ENCODE results near the gene GMEB1. TPM values are rescaled to one million over a fixed set of nuclear protein-coding genes. Genes with fewer than 3 reads are reported as not detected.
A peak's percentile ranks its signal among the peaks of the same experiment; 100 is the strongest.

Gene GMEB1
- polyA plus RNA-seq, 1 donor (not counting 4 experiments of a cell fraction or from before 2014, with no cell fraction given), result 6.0 TPM

DNA sequence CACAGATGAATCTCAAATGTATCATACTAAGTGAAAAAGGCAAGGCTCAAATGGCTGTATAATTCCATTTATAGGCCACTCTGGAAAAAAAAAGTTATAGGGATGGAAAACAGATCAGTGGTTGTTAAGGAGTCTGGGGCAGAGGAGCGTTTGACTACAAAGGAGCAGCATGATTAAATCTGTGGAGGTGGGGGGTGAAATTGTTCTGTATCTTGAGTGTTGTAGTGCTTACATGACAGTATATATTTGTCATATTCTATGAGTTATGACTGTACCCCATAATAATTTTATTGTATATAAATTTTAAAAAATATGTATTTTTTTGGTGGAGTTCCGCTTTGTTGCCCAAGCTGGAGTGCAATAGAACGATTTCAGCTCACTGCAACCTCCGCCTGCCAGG is 36.0 kb upstream of the GMEB1 start:
- dilution Hi-C loops (cut with MboI; ENCODE audit: extremely low pct_ligation_motif_present, low sequenced_read_pairs), result no loop called here
- Histone ChIP-seq H3K9me3 (ENCODE audit: control insufficient read depth, low read depth, low read length) (no peaks in the 10 kb centered on the region), H3K9me1 (ENCODE audit: control insufficient read depth, extremely low read depth, insufficient read depth, low read length) (no peaks in the 10 kb centered on the region), H3K36me3 (ENCODE audit: control insufficient read depth in 2 of 2, extremely low read depth in 1 of 2, insufficient read depth in 2 of 2, low read length in 2 of 2) (no peaks in the 10 kb centered on the region), H2AFZ (ENCODE audit: control insufficient read depth, low read length) (no peak overlapping the region), H3K9ac (ENCODE audit: control insufficient read depth, extremely low read depth, insufficient read depth, low read length) (no peak overlapping the region), H3K4me3 (ENCODE audit: control insufficient read depth in 2 of 3, extremely low read depth in 1 of 3, insufficient read depth in 2 of 3, low read depth in 1 of 3, low read length in 3 of 3) (no peak overlapping the region), H3K4me2 (ENCODE audit: control insufficient read depth, extremely low read depth, insufficient read depth, low read depth, low read length) (no peak overlapping the region), H3K27me3 (ENCODE audit: control insufficient read depth, extremely low read depth, insufficient read depth, low read length) (no peaks in the 10 kb centered on the region), H4K20me1 (ENCODE audit: control insufficient read depth, extremely low read depth, insufficient read depth, low read length) (no peaks in the 10 kb centered on the region), H3K27ac (ENCODE audit: control insufficient read depth, insufficient read depth, low read length) (no peak overlapping the region), H3K79me2 (ENCODE audit: control insufficient read depth, insufficient read depth, low read length) (no peaks in the 10 kb centered on the region), H3K4me1 (ENCODE audit: control insufficient read depth, extremely low read depth, insufficient read depth, low read length) (no peaks in the 10 kb centered on the region)
- no peak for FAIRE-seq
- TF ChIP-seq CTCF (optimal IDR thresholded peaks at IDR 0.05 in 1 of 3, IDR thresholded peaks at IDR 0.05 in 1 of 3, conservative IDR thresholded peaks at IDR 0.05 in 1 of 3; ENCODE audit: extremely low read depth in 1 of 3, insufficient read depth in 2 of 3, low read length in 3 of 3) (no peak), EZH2 (IDR thresholded peaks at IDR 0.05; ENCODE audit: low read length) (no peak)
- no peak for DNase-seq (ENCODE audit: low read depth, low spot score)

DNA sequence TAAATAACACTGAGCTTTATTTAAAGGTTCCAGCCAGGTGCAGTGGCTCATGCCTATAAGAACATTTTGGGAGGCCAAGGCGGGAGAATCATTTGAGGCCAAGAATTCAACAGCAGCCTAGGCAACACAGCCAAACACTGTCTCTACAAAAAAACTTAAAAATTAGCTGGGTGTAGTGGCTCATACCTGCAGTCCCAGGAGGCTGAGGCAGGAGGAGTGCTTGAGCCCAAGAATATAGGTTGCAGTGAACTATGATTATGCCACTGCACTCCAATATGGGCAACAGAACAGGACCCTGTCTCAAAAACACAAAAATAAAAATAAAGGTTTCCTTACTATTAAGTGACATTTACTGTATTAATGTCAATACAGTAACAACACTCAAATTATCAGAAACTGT is 27.8 kb upstream of the GMEB1 start:
- DNase-seq (ENCODE audit: low read depth, low spot score) (no peak), FAIRE-seq (no peak)
- no peak overlapping the region for H2AFZ ChIP-seq (ENCODE audit: control insufficient read depth, low read length)
- H3K79me2 ChIP-seq (ENCODE audit: control insufficient read depth, insufficient read depth, low read length), result peaks cover 19% of the 10 kb centered on the region
- H3K4me1 ChIP-seq (ENCODE audit: control insufficient read depth, extremely low read depth, insufficient read depth, low read length), result peaks cover 19% of the 10 kb centered on the region
- no peaks in the 10 kb centered on the region for H3K36me3 ChIP-seq (ENCODE audit: control insufficient read depth in 2 of 2, extremely low read depth in 1 of 2, insufficient read depth in 2 of 2, low read length in 2 of 2)
- H3K27ac ChIP-seq (ENCODE audit: control insufficient read depth, insufficient read depth, low read length), result no peak overlapping the region
- H3K27me3 ChIP-seq (ENCODE audit: control insufficient read depth, extremely low read depth, insufficient read depth, low read length), result no peaks in the 10 kb centered on the region
- H3K9me1 ChIP-seq (ENCODE audit: control insufficient read depth, extremely low read depth, insufficient read depth, low read length), result no peaks in the 10 kb centered on the region
- no peaks in the 10 kb centered on the region for H4K20me1 ChIP-seq (ENCODE audit: control insufficient read depth, extremely low read depth, insufficient read depth, low read length)
- no peaks in the 10 kb centered on the region for H3K9me3 ChIP-seq (ENCODE audit: control insufficient read depth, low read depth, low read length)
- H3K9ac ChIP-seq (ENCODE audit: control insufficient read depth, extremely low read depth, insufficient read depth, low read length), result no peak overlapping the region
- TF ChIP-seq CTCF (optimal IDR thresholded peaks at IDR 0.05 in 1 of 3, IDR thresholded peaks at IDR 0.05 in 1 of 3, conservative IDR thresholded peaks at IDR 0.05 in 1 of 3; ENCODE audit: extremely low read depth in 1 of 3, insufficient read depth in 2 of 3, low read length in 3 of 3) (peak; percentile 42 to 57 (median 43)), EZH2 (IDR thresholded peaks at IDR 0.05; ENCODE audit: low read length) (no peak)
- H3K4me3 ChIP-seq (ENCODE audit: control insufficient read depth in 2 of 3, extremely low read depth in 1 of 3, insufficient read depth in 2 of 3, low read depth in 1 of 3, low read length in 3 of 3), result no peak overlapping the region
- dilution Hi-C loops (cut with MboI; ENCODE audit: extremely low pct_ligation_motif_present, low sequenced_read_pairs), result no loop called here
- H3K4me2 ChIP-seq (ENCODE audit: control insufficient read depth, extremely low read depth, insufficient read depth, low read depth, low read length), result peak overlapping the region; percentile 7
